Right renal cortex interstitium (tissue), 3 donors: ENCODE results near the gene CD2. TPM values are rescaled to one million over a fixed set of nuclear protein-coding genes. Genes with fewer than 3 reads are reported as not detected.
"Not testable (repeated sequence)": the region's sequence is repeated elsewhere in the genome, so short reads cannot be mapped to it uniquely, and the experiment has no call there.

ENCODE experiments used
- DNase-seq, 3 donors: peaks; one replicate each; pipeline ENCODE4 v3.0.0-alpha.2; 2013; ENCODE audit warnings: low read depth in 3 of 3, low spot score in 2 of 3
- polyA plus RNA-seq, 3 donors: library from polyadenylated mRNA; unstranded; fragments of 120-200 nt; gene quantifications; one replicate each; pipeline ENCODE4 v1.2.1, GENCODE V29; 2013; ENCODE audit not compliant: insufficient read length in 3 of 3

Gene CD2
- polyA plus RNA-seq, 3 donors: 0.35 to 1.1 (median 0.61) TPM

GRCh38 chr1:116756092-116756491, 1.9 kb downstream of the CD2 start:
- DNase-seq: not testable (repeated sequence)

- not testable (repeated sequence) for DNase-seq
Measured at GRCh38 chr1:116758456-116758815, 4.2 kb downstream of the CD2 start.

DNA sequence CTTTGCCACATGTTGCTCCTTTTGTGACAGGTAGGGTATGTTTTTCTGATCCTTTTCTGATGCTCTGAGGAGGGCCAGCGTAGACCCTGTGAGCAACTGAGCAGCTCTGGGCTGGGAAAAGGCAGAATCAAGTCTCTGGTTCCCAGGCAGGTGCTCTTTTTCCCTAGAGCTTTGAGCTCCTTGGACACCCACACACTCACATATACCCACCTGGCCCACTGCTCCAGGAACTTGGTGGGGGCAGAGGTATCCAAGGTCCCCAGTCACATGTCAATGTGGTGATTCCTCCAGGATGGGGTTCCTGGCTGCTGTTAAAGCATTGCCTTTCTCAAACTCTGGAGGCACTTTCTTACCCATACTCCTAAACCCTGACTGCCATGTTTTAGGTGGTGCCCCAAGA, 5.4 kb downstream of the CD2 start:
- DNase-seq: no peak

- DNase-seq: no peak
Measured at GRCh38 chr1:116760487-116760886, 6.3 kb downstream of the CD2 start.

DNA sequence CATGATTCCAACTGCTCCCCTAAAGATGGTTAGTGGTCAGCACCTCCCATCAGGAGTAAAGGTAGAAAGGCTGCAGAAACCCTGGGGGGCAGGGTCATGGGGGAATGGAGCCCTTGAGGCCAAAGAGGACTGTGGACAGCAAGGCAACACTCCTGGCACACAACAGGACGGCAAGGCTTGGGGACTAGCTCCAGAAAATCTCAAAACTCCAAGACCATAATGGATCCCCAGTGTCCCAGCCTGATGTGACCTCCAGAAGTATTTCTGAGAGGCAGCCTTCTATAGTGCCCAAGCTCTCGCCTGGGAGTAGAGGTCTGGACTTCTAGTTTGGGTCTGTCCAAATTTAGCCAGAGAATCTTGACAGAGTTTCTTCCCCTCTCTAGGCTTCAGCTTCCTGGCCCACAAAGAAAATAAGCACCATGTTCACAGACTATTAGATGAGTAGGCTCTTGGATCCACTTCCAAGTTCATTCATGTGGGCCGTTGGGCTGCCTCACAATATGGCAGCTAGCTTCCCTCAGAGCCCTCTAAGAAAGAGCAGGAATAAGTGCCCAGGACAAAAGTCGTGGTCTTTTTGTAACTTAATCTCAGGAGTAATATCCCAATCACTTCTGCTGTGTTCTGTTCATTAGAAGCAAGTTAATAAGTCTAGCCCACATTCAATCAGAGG, 6.9 kb downstream of the CD2 start:
- no peak for DNase-seq

DNA sequence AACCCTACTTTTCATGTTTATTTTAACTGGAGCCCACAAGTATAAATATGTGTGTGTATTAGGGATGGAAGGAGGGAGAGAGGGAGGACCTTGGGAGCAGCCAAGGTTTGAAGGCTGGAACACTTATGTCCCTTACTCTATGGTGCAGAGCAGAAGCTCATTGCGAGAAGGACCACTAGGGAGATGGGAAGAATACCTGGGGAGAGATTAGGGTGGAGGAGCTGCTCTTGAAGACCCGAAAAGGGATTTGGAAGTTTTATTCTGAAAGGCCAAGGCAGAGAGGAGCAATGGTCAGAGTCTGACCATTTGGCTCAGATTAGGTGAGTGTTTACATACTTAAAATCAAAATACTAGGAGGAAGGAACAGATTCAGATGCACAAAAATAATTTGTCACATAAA, 8.1 kb downstream of the CD2 start:
- no peak for DNase-seq

GRCh38 chr1:116762781-116763115, 8.5 kb downstream of the CD2 start:
- no peak for DNase-seq

- DNase-seq: no peak
Measured at GRCh38 chr1:116763116-116763786, 9.0 kb downstream of the CD2 start.

DNA sequence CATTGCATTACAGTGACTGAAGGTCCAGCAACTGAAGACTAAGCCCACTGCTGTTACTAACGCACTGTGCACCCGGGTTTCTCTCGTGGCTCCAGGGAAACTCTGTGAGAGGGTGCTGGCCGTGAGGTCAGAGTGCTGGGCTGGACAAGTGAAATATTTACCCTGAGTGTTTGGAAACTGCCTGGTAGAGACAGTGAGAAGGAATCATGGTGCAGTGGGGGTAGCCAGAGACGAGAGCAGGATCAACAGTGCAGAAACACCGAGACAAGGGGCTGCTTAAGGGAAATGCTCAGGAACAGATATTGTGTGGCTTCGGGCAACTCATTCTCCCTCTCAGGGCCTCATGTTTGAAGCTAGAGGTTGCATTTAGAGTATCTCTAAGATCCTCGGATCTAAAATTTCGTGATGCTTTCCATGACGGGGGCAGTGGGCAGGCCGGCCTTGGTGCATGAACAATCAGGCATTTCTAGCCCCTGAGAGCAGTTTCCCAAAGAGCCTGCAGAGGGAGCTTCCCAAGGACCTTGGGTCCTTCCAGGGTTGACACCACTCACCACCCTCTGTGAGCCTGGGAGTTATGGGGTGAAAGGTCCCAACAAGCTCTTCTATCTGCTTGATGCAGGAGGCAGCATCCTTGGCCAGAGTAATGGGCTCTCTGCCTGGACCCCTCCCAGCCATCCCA, 9.7 kb downstream of the CD2 start:
- no peak for DNase-seq

GRCh38 chr1:116764466-116764898, 10.3 kb downstream of the CD2 start:
- DNase-seq: no peak

DNA sequence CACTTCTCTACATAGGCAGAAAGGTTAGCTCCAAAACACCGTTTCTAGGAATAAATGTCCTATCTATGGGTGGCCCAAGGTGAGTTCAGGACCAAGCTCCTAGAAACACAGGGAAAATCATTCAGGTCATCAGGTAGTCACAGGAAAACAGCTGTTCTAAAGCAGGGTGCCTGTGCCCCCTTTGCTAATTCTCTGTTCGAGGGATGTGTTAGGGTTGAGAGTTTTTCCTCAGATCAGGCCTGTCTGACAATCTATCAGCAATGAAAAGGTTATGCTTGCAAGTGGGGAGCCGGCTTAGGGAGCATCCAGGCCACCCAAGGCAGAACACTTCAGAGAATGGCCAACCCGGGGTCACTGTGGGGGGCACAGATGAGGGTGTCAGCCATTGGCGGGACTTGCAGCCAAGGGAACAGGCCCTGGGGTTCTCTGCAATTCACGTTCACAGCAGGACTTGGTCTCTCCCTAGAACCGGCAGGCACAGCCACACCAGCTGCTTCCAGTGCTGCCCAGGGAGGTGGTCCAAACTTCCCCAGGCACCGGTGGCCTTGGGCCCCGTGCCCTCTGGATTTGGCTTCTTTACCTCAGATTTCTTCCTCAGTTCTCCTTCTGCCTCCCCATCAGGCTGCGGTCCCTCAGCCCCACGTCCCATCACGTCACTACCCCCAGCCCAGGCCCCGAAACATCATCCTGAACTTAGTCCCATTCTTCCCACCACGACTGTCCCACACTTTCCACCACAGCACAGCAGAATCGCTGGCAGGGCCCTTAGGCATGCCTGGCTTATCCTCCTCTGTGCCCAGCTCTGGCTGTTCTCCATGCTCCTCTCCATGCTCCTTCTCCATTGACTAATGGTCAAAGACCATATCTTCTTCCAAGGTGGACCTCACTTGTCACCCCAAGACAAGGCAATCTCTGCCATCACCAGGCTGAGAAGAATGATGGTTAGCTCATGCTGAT, 11.0 kb downstream of the CD2 start:
- no peak for DNase-seq

DNA sequence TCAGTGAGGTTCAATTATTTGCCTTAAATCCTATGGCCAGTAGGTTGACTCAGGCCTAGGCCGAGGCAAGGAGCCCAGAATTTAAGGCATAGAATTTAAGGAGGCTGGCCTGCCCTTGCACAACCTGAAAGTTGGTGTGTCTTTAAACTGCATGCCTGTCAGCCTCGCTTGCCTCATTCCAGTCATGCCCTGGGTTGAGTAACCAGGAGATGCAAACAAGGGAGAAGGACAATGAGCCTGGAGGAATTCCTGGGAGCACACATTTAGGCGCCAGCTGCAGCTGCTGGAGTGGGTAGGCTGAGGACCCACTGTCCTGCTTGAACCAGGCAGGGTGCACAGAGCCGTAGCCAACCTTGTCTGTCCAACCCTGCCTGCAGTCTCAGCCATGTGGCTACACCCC, 11.7 kb downstream of the CD2 start:
- no peak for DNase-seq

DNA sequence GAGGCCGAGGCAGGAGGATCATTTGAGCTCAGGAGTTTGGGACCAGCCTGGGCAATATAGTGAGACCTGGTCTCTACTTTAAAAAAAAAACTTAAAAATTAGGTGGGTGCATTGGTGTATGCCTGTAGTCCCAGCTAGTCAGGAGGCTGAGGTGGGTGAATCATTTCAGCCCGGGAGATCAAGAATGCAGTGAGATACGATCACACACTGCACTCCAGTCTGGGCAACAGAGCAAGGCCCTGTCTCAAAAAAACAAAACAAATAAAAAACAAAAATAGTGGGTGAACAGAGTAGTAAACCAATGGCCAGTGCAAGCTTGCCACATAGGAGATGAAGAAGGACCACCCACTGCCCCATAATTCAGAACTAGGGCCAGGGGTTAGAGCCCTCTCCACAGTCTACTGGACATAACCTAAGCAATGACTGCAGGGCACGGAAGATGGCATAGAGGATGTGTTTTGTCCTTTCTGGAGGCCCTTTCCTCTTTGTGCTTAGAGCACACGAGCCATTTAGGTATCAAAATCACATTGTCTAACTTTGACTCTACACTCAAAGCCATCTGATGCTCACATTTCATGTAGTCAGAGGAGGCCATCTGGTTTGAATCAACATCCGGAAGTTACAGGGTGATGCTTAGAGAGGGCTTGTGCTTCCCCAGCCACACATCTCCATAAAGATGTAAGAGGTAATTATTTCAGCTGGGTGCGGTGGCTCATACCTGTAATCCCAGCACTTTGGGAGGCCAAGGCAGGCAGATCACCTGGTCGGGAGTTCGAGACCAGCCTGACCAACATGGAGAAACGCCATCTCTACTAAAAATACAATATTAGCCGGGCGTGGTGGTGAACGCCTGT, 12.6 kb downstream of the CD2 start:
- DNase-seq: no peak

DNA sequence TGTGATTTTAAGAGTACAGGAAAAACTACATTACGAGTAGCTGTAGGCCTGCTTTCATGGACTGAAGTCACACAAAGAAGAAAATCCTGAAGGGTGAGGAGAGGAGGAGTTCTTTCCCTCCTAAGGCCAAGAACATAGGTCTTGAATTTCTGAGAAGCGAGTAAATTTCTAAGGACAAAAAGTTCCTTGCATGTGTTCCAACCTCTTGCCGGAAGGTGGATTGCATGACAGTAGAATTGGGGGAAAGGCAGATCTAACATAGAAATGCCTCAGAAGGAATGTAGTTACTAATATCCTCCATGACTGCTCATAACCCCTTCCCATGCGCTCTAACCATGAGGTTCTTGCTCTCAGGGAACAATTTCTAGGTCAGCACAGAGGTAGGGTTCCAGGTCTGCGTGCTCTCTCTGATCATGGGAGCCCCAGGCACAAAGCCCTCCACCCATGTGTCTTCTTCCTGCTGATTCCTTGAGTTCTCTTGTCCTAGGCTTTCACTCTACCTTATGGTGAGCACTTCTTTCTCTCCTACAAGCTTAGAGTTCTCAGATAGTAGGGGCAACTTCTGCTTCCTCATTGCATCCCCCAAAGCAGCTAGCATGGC, 13.7 kb downstream of the CD2 start:
- DNase-seq: no peak

DNA sequence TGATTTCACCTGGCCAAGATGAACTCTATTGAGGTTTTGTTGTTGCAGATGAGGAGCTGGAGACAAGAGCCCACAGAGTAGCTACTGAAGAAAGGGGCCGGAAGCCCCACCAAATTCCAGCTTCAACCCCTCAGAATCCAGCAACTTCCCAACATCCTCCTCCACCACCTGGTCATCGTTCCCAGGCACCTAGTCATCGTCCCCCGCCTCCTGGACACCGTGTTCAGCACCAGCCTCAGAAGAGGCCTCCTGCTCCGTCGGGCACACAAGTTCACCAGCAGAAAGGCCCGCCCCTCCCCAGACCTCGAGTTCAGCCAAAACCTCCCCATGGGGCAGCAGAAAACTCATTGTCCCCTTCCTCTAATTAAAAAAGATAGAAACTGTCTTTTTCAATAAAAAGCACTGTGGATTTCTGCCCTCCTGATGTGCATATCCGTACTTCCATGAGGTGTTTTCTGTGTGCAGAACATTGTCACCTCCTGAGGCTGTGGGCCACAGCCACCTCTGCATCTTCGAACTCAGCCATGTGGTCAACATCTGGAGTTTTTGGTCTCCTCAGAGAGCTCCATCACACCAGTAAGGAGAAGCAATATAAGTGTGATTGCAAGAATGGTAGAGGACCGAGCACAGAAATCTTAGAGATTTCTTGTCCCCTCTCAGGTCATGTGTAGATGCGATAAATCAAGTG, 14.3 kb downstream of the CD2 start:
- no peak for DNase-seq

DNA sequence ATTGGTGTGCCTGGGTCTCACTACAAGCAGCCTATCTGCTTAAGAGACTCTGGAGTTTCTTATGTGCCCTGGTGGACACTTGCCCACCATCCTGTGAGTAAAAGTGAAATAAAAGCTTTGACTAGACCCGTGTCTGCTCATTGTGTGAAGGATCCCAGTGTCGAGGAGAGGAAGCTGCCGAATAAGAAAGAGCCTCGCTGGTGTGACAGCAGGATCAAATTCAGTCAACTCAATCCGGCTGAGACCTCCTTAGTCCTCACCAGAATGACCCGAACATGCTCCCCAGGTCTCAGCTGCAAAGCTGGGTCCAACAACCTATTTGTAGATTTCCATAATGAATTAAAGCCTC, 14.8 kb downstream of the CD2 start:
- no peak for DNase-seq

GRCh38 chr1:116769561-116769977, 15.3 kb downstream of the CD2 start:
- DNase-seq: no peak

- DNase-seq: no peak
Measured at GRCh38 chr1:116769994-116770393, 15.8 kb downstream of the CD2 start.

- no peak for DNase-seq
Measured at GRCh38 chr1:116770625-116771024, 16.4 kb downstream of the CD2 start.
